GM19099 (cell line): ENCODE data around the gene SLCO2B1.

Experiments
- POLR2A ChIP-seq: IDR thresholded peaks from 3 replicates; pipeline ENCODE4 v1.6.1; 2011; ENCODE audit warnings: low read depth; ENCODE audit not compliant: insufficient read length; ENCODE audit errors: extremely low read depth

The SLCO2B1 gene

DNA sequence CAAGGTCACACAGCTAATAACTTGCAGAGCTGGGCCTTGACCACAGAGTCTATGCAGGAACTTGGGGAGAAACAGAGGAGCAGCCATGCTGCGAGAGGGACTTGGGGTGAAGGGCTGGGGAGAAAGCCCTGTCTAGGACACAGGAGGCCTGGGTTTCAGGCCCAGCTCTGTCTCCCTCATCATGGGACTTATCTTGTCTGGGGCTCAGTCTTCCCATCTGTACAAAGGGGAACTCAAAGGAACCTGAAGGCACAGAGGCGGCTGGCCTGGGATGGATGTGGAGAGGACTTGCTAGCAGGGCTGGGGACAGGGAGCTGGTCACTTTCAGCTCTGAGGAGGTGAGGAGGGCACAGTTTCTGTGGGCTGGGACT, 52.7 kb downstream of the SLCO2B1 start:
- TF ChIP-seq POLR2A: no peak

DNA sequence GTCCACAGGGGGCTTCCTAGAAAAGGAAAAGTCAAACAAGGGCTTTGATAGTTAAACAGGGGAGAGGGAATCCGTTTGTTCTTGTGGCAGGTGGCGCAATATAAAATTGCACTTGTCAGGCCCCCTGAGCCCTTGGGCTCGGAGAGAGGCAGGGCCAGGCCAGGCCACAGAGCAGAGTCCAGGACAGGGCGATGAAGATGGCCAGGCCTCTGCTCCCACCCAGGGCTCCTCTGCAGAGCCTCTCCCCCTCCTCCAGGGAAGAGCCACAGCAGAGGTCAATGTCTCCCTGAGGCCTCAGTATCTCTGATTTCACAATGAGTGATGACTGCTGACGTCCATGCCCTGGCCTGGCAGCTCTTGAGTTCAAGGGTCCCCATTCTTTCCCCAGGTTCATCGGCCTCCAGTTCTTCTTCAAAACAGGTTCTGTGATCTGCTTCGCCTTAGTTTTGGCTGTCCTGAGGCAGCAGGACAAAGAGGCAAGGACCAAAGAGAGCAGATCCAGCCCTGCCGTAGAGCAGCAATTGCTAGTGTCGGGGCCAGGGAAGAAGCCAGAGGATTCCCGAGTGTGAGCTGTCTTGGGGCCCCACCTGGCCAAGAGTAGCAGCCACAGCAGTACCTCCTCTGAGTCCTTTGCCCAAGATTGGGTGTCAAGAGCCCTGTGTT, 53.2 kb downstream of the SLCO2B1 start:
- TF ChIP-seq POLR2A: no peak

DNA sequence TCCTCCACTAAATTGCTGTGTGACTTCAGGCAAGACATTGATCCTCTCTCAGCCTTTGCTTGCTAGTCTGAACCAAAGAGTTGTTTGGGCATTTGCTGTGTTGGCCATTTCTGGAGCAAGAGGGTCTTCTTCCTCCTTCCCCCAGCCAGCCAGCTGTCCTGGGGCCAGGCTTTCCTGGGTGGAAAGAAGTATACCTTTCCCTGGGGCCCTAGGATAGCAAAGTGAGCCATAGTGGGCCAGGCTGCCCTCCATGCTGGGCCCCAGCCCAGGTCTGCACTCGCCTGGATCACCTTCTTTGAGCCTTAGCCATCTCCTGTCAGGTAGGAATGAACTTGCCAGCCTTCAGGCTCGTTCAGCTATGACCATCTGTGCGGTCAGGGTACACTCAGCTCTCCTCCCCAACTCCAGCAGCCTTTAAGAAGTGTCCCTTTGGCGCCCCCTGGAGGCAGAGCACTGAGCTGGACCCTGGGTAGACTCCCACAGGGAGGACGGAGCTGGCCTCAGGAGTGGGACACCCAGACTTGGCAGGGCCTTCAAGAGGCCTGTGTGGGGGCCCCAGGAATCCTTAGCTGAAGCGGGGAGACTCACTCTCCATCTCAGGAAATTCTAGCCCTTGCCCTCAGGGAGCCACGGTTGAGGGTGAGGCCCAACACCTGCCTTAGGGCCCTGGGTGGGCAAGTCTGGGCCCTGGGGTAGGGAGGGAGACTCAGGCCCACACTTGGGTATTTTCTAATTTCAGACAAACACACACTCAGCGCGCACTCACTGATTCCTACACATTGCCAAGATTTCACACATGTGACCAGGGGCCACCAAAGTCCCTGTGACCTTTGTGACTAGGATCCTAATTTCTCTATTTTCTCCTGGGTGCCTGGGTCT, 54.0 kb downstream of the SLCO2B1 start:
- no peak for TF ChIP-seq POLR2A

DNA sequence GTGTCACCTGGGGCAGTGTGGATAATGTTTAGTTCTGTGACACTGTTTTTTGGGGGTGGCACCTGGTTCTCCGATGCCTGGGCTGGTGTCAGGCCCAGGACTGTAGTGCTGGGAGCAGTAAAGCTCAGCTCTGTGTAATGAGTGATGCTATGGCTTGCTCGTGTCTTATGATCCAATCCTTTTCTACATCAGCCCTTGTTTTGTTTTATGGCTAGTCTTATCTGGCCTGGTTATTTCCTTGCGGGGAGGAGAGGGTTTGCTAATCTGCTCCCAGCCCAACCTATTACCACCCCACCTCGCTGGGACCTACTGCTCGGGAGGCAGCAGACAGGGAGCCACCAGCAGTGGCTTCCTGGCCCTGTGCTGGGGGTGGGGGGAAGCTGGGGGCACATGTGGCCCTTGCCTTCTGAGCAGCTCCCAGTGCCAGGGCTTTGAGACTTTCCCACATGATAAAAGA, 54.7 kb downstream of the SLCO2B1 start:
- TF ChIP-seq POLR2A: no peak

DNA sequence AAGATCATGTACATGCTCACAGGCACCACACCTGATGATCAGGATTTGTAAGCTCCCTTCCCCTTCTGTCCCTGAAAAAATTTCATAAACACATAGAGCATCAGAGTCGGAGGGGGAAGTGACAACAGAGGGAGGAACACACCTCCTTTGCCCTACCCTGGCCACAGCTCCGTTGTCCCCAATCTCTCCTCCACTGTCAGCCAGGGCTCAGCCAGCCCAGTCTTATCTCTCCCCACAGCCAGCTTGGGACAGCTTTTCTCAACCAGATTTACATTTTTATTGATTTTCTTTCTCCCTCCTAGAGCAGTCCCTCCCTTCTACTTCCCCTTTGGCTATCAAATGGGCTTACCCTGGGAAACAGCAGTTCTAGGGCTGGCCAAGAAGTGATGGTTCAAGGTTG, 57.5 kb downstream of the SLCO2B1 start:
- TF ChIP-seq POLR2A: no peak

DNA sequence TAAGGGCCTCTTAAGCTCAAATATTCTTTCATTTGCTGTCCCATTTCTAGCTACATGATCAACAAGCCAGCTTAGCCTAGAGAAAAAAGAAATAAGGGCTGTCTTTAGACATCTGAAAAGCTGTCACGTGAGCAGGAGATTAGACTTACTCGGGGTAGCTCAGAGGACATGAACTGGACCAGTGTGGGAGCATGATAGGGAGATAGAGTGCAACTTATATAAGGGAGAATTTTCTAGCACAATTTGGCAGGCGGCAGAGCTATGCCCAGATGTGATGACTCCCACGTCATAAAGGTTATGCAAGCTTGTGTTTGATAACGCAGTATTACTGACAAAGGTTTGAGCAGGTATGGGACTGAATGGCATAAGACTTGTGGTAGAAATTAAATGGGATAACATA, 61.5 kb downstream of the SLCO2B1 start:
- no peak for TF ChIP-seq POLR2A

DNA sequence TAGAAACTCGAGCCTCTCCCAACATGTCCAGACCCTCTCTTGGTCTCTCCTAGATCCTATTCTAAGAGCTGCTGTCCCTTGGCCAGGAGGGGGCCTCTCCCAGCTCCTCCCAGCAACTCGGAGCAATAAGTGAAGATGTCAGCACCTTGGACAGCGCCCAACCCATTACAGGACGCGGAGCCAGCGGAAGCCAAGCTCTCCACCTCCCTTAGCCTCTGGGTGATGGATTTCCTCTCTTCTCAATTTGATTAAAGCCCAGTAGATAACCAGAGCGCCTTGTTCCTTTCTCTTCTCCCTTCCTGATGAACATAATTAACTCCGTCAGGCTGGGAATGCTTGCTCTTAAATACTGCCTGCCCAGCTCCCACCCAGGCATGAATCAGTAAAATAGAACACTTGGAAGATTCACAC, 63.5 kb downstream of the SLCO2B1 start:
- no peak for TF ChIP-seq POLR2A

DNA sequence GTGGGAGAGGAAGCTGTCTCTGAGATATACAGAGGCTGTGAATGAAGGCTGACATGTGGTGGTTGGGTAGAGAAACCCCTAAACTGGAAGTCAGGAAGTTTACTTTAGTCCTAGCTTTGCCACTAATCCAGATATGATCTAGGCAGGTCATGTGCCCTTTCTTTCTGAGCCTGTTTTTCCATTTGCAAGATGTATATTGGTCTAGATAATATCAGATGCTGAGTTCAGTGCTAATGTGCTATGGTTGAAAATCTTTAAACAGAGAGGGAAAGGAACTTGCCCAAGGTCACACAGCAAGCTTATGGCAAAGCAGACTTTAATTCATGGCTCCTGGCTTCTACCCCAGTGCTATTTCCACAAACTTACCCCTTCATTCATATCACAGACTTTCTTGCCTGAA, 63.9 kb downstream of the SLCO2B1 start:
- TF ChIP-seq POLR2A: no peak

DNA sequence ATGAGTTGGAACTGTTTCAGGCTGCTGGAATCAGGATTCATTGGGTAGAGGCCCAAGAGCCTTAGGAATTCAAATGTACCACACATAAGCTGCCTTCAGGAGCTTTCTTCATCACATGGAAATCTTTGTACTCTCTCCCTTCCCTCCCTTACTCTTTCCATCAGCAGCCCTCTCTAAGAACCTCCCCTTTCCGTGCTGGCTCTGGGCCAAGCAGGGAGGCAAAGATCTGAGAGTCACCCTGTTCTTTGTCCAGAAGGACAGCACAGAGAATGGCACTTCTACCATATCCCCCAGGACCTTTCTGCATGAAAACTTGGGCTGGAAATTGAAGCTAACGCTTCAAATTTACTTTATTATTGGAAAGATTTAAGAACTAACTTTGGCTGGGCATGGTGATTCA, 69.0 kb downstream of the SLCO2B1 start:
- no peak for TF ChIP-seq POLR2A

DNA sequence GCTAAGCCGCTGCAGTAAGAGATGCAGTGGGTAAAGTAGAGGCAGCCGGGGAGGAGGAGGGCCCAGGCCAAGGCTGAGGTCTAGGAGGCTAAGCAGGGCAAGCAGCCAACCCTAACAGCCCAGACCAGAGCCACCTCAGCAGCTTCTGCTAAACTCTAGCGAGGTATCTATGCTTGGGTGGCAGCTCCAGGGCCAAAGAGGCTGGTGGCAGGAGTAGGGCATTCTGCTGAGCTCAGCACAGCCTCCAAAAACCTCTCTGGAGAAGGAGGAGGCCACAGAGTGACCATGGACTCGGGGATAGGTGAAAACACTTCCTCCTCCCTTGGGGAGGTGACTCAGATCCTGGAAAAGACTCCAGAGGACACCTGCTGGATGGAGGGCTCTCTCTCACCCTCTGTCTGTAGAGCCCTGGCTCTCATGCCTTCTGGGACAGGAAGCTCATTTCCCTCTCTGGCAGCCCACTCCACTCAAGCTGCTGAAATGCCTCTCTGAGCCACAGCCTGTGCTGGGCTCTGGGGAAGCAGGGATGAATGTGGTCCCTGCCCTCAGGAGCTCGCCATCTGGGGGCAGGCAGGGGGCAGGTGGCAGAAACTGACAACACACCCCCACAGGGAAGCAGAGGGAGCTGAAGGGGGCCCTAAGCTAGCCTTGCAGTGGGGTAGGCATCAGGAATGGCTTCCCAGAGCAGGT, 73.2 kb downstream of the SLCO2B1 start:
- no peak for TF ChIP-seq POLR2A

DNA sequence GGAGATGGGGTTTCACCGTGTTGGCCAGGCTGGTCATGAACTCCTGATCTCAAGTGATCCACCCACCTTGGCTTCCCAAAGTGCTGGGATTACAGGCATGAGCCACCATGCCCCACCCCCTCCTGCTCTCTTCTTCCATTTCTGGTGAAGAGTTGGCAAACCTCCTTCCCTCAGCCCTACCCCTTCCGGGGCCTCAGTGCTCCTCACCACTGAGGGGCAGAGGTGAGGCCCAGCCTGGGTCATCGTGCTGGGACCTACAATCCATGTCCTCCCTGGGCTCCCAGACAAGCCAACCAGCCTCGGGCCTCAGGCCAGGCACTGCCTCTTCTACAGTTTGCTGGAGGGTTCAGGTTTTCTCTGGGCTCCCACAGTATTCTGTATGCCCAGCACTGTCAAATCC, 74.9 kb downstream of the SLCO2B1 start:
- no peak for TF ChIP-seq POLR2A

DNA sequence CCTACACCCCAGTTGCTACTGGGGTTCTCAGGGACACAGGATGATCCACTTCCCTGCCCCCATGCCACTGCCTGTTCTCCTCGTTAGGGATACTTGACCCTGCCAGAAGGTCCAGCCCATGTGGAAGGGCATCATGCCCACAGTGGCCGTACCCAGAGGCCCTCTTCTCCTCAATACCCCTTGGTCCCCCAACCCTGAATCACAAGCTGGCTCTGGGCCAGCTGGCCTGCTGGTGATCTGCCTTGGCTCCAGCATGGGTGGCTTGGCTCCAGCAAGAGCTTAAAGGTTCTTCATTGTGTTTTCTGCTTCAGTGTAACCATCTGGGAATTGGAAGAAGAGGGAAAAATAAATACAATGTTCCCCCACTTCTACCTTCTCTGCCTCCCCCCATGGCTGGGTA, 78.6 kb downstream of the SLCO2B1 start:
- no peak for TF ChIP-seq POLR2A

DNA sequence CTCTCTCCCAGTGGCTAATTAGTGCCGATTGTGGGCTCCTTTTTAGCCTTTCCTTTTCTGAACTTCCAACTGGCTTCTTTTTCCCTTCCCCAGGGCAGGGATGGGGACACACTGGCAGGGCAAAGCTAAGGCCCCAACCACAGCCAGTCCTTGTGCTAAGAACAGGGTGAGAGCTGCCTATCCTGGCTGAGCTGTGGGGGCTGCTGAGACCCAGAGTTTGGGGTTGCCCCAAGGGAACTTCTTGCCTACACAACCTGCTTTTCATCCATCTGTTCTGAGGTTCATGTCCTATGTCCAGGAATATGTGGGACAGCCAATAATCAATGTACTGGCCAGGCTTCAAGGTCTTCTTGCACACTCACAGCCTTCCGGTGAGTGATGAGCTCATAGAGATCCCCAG, 79.7 kb downstream of the SLCO2B1 start:
- TF ChIP-seq POLR2A: no peak

DNA sequence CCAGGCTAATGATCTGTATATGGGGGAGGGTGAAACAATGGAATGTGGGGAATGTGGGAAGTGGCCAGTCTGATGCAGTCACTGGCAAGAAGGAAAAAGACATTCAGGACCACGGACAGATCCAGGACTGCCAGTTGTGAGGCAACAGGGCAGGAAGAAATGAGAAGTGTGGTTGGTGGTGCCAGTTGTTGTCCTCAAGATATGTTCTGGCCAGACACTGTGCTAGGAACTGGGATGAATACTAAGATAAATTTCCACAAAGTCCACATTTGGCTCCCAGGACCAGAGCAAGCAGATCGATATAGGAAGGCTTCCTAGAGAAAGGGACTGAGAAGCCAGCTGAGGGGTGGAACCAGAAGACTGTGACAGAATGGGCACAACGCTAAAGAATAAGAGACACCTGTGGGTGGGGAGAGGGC, 82.9 kb downstream of the SLCO2B1 start:
- no peak for TF ChIP-seq POLR2A

DNA sequence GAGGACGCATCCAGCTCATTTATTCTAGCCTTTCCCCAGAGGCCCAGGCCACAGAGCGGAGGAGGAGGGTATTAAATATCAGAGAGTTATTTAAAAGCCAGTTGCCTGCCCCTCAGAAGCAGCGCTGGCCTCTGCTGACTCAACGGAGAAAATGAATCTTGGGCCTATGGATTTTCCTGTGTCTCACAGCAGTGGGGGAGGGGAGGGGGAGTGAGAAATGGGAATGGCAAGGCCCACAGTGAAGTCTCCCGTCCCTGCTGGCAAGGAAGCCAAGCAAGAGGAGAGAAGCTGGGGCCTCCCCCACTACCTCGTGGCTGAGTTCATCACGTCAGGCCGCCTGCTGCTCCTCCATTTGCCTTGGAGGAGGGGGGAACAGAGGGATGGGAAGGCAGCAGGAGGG, 85.2 kb downstream of the SLCO2B1 start:
- TF ChIP-seq POLR2A: no peak

DNA sequence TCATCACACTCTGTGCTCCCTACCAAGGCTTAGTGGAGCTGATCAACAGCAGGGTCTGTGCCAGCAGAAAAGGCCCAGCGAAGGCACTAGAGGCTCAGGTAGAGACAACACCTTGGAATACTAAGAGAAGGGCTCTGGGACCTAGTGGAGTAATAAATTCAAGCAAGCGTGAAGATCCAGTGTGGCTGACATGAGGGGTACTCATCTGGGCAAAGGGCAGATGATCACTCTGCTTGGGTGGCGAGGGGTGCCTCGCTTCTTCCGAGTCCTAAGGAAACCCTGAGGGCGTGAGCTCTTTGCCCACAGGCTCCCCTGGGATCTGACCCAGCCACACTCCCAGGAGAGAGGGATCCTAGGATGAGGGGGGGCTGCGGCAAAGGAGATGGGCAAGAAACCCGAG, 86.1 kb downstream of the SLCO2B1 start:
- TF ChIP-seq POLR2A: no peak
